ENCODE measurements around the gene ZFAND2B.

Gene ZFAND2B, protein sequence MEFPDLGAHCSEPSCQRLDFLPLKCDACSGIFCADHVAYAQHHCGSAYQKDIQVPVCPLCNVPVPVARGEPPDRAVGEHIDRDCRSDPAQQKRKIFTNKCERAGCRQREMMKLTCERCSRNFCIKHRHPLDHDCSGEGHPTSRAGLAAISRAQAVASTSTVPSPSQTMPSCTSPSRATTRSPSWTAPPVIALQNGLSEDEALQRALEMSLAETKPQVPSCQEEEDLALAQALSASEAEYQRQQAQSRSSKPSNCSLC

DNA sequence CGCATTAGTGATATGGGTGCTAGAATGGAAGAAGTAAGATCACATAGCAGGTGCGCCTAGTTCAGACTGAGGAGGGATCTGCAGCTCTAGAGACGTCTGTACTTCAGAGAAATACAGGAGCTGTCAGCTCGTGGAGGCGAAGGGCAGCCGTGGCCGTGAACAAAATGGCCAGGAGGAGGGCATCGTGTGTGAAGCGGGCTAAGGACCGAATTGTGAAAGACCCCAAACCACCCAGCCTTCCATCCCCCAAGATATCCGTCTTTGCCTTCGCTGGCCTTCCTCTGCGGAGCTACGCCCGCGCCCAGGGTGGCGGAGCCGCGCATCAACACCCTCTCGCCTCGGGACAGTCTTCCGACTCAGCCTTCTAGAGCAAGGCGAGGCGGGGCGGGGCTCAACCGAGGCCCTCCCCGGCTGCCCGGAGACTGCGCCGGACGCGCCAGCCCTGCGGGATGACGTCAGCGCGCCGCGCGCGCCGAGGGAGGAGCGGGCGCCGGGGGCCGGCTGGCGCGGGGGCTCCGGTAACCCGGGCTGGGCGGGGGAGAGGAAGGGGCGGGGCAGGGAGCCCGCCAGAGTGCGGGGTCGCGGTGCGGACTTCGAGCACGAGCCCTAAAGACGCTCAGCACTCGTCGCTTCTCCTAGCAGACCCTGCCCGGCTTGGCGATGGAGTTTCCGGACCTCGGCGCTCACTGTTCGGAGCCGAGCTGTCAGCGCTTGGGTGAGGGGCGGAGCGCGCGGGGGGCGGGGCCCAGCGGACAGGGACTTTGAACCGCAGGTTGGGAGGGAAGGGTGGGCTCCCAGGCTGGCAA, at the start of gene ZFAND2B:
ZFAND2B (plus strand) TSS at position 455 of the 806 bp plus-strand sequence; CDS start at position 661, 206 bp downstream.
- DNase-seq: peak; percentile 97

- no peak for DNase-seq
Observed at GRCh38 chr2:219157396-219157795, 49.2 kb upstream of the ZFAND2B start.

DNA sequence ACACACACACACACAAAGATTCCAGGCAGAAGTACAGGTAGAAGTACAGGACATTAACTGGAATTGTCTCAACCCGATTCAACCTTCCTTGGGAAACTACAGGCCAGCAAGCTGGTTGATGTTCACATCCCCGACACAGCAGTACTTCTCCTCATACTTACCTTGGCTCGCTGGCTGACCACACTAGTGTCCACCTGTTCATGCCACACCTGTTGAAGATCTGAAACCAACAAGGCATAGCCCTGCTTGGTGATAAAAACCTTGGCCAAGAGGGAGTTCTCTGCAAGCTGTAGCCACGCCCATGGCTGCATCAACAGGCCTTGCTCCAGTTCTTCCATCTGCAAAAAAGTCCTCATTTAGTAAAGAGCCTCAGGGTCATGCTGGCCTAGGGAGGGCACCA, 48.6 kb upstream of the ZFAND2B start:
- DNase-seq: peak; percentile 24

DNA sequence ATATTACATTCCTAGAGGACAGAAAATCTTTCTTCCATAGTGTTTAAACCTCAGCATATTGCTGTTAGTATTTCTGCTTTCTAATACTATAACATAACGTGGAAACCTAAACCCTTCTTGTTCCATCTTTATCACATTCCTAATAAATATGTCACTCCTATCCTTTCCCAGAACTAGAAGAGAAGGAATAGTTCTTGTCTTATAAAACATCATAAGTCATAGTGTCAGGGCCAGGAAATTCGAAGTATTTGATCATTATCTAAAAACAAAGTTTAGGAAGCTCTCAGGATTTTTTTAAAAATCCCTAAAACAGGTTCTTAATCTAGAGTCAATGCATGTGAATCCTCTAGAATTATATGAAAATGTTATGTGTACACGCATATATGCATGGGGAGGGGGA, 48.0 kb upstream of the ZFAND2B start:
- no peak for DNase-seq

DNA sequence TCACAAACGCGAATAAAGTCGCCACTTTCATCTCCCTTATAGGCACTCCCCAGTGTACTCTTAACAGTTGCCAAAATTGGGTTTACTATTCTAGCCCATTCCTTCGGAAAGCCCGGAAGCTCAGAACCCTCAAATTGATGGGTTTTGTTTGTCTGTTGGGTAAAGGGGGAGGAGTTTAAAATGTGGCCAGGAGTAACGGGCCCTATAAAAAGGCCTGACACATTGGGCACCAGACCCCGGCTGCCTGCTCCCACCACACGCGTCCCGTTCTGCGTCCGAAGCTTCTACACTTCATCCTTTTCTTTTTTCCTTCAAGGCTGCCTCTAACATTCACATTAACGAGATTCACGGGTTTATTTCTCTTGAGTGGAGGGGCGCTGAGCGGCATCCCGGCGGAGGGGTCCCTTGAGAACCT, 46.8 kb upstream of the ZFAND2B start:
- no peak for DNase-seq

DNA sequence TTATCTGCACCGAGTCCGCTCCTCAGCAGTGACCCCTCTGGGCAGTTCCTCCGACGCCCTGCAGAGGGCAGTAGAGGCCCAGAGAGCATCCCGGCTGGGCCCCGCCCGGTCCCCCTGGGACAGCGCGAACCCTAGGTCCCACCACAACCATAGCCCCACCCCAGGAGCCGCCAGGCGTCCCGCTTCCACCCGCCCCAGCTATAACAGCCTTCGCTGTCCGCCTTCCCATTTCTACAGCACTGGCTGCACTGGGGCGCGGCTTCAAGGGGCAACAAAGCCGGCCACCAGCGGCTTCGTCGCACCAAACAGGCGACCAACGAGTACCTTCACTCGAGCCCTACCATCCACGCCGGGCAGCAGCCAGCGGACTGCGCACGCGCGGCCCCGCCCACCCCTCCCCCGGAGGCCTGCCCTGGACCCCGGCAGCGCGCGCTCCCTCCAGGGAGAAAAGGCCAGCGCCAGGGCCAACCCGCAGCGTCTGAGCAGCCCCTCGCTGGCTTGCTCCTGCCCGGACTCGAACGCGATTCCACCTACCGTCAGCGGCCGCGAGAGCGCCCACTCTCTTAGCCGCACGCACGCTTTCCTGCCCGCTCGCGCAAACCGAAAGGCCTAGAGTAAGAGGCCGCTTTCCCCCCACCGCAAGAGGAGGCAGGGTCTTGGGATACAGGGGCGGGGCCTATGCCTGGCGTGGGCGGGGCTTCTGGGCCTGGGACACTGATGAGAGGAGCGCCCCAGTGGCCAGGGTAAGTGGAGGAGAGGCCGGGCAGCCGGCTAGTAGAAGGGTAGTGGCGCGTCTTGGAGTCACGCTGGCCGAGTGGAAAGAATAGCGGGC, 46.2 kb upstream of the ZFAND2B start, which contains the start of gene NHEJ1:
NHEJ1 (minus strand) TSS at position 630 of the 832 bp plus-strand sequence. CDS start 2,453 bp downstream, outside the sequence.
- peak; percentile 97 for DNase-seq

DNA sequence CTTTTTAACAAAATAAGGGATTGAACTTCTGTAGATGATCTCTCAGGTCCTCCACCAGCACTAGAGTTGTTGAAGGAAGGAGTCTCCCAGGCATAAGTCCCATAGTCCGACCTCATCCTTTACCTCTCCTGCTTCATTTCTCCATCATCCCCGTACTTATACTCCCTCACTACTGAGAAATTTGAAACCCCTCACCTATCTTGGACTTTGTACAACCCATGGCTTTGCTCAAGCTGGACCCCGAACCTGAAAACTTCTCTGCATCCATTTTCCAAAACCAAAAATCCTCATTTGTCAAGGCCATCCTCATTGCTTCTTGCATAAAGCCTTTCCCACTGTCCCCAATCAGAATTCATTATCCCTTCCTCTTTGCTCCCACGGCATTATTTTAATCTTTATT, 45.5 kb upstream of the ZFAND2B start:
- no peak for DNase-seq

GRCh38 chr2:219163156-219163555, 43.4 kb upstream of the ZFAND2B start:
- no peak for DNase-seq

- peak; percentile 32 for DNase-seq
Observed at GRCh38 chr2:219165058-219165911, 41.3 kb upstream of the ZFAND2B start.

GRCh38 chr2:219167997-219168396, 38.6 kb upstream of the ZFAND2B start:
- DNase-seq: peak; percentile 2

DNA sequence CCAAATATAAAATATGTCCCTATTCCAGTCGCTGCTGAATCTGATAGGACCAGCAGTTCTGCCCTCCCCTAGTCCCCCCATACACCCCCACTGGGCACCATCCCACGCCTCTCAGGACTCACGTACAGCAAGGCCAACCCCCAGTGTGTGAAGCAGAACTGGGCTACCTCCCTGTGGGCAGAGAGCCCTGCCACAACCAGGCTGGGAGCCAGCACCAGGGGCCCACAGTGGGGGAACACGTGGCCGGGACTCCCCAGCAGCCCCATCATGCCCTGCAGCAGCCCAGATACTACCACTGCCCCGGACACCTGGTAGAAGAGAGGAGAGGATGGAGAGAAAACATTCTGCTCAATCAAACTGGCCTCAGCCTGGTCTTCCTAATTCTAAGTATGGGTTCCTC, 38.1 kb upstream of the ZFAND2B start:
- DNase-seq: peak; percentile 50

GRCh38 chr2:219168932-219169331, 37.6 kb upstream of the ZFAND2B start:
- peak; percentile 1 for DNase-seq

GRCh38 chr2:219169930-219170654, 36.5 kb upstream of the ZFAND2B start, which contains the start of gene SLC23A3:
SLC23A3 (minus strand) TSS chr2:219170029; CDS start chr2:219169984, 45 bp downstream.
- peak; percentile 0 for DNase-seq

DNA sequence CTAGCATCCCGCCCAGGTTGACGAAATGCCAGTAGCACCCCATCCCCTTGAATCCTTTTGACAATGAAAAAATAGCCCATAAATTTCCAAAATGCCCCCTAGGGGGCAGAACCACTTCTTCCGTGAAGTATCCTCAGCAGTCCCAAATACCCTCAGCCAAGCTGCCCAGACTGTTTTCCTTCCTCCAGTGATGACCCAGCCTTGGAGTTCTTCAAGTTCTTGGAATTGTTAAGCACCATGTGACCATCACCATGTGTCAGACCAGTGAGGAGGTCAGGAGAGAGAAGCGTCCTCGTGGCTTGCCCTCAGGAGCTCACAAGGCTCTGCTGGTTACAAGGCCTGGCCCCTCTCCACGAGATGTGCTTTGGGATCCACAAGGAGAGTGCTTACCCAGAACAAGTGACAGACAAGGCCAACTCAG, 35.3 kb upstream of the ZFAND2B start:
- peak; percentile 75 for DNase-seq

DNA sequence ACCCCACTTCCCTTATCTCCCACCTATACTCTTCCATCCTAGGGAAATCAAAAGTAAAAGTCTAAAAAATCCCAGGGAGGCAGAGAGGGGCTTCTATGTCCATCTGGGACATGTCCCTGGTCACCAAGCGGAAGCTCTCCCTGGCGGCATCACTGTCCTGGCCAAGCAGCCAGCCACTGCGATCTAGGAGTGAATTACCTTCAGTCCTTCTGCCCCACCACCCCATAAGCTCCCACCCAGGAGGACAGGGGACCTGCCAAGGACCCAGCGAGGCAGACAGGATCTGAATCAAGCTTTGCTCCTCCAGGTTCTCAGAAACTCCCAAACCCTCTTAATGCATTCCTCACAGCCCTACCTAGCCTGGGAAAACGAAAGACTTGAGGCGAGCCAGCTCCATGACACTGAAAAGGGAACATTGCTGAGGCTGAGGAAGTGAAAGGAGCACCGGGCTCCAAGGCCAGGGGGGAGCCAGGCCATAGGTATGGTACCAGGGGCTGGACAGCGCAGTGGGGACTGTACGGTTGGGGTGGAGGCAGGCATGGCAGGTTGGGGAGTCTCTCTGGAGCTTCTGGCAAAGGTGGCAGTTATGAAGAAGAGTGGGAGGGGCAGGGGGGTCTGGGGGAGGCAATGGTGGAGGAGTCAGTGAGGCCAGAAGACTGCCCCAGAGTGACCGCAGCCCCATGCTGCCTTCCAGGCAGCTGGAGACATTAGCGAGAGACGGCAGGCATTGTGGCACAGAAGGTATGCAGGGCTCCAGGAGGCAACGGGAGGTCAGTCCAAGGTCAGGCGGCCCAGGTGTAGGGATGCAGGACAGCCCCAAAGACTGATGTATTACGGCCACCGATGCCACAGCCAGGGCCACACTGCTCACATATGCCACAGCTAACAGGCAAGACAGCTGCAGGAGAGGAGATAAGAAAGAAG, 34.1 kb upstream of the ZFAND2B start:
- peak; percentile 32 for DNase-seq

GRCh38 chr2:219173176-219173575, 33.4 kb upstream of the ZFAND2B start:
- DNase-seq: no peak

GRCh38 chr2:219174146-219174545, 32.4 kb upstream of the ZFAND2B start:
- DNase-seq: no peak

DNA sequence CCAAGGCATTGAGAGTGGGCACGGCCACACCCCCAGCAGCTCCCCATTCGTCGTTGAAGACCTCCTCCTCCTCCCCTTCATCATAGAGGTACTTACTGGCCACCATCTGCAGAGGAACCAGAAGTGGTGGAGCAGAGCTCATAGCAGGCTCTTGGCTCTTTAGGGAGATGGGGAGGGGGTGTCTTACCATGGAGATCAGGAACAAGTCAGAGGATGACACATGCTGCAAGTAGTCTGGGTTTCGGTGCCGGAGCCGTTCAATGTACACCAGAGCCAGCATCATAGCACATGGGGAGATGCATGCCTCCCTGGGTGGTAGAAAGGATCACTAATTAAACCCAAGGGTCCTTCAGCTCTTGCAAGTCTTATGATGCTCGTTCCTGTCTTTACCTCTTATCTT, 31.8 kb upstream of the ZFAND2B start:
- no peak for DNase-seq

DNA sequence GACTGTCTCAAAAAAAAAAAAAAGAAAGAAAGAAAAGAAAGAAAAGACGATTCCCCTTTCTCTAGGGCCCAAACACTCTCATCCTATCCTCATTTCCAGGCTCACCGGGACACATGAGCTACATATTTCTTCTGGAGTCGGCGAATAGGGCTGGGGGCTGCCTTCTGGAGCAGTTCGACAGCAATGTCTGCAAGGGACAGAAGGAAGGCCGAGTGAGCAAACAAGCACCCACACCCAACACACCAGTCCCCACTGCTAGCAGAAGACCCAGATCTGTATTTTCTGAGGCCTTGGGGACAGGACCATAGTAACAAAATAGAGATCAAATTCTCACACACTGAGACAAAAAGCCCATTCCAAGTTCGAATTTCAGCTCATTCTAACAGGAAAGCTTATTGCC, 31.1 kb upstream of the ZFAND2B start:
- no peak for DNase-seq

Data from hematopoietic multipotent progenitor cell treated with erythropoietin and hydrocortisone succinate and interleukin-3 and kit ligand, for 6 days (in vitro differentiated cells).